Colon (tissue), 2 donors: ENCODE results near the gene GDF2.

Experiments
- FAIRE-seq: peaks from 2 replicates; lab custom pipeline; 2012; peaks lifted over from hg19 to GRCh38; lab: Jason Lieb, UNC
- donor health status: control.
- donor health status: control.

GDF2 gene

GRCh38 chr10:47332946-47333345 lies 10.7 kb downstream of the GDF2 start:
- FAIRE-seq = no peak

GRCh38 chr10:47333532-47333931 lies 11.3 kb downstream of the GDF2 start:
- FAIRE-seq = no peak

- FAIRE-seq = no peak
Measured at GRCh38 chr10:47334466-47335295, 12.4 kb downstream of the GDF2 start.

GRCh38 chr10:47335906-47336305 lies 13.7 kb downstream of the GDF2 start:
- FAIRE-seq = no peak

DNA sequence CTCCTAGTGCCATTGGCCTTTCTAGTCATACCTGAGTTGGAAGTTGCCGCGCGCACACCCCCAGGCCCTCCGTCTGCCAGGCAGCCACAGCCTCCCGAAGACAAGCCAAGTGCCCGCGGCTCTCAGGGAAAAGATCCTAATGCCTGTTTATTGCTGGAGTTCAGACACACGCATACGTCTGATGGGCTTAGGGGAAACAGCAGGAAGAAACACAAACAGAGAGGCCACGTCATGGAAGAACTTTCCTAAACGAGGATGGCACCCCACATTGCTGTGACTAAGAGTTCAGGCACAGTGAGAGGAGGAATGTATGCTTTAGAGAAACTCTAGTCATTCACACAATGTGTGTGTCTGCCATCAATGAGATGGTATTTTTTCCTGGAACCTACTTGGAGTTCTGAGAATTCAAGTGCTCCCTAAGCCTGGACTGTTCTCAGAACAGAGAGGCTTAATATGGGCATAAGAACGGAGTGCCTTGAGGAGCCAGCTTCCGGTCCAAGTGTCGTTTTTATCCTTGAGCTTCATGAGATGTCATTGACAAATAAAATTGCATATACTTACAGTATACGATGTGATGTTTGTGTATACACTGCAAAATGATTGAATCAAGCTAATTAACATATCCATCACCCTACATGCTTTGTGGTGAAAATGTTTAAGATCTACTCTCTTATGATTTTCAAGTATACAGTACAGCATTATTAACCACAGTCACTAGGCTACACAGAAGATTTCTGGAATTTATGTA lies 14.3 kb downstream of the GDF2 start:
- FAIRE-seq = no peak

GRCh38 chr10:47337310-47337709 lies 15.1 kb downstream of the GDF2 start:
- no peak for FAIRE-seq

DNA sequence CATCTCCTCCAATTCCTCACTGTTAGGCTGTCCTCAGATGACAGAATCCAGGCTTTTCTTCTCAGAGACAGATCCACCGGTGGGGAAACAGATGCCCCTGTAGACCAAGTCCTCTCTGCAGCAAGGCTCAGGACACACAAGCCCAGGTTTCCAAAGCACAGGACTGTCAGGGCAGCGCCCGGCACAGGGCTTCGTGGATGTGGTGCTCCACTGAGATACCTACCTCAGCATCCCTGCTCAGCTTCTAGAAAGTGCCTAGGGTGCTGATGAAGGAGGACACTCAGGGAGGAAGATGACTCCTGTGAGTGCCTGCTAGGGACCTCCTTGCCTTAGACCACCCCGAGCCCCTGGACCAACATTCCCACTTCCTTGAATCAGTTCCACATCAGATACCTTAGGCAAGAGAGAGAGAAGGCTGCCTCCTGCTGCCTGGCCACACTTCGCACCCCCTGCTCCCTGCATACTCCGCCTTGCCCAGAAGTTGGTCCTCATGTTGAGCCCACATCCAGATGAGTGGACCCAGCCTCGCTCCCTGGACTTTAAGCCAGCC lies 17.0 kb downstream of the GDF2 start:
- no peak for FAIRE-seq

- FAIRE-seq = no peak
Measured at GRCh38 chr10:47339759-47340607, 17.7 kb downstream of the GDF2 start.

GRCh38 chr10:47340608-47341170 lies 18.4 kb downstream of the GDF2 start:
- FAIRE-seq = no peak

GRCh38 chr10:47344996-47345870 lies 23.0 kb downstream of the GDF2 start:
- no peak for FAIRE-seq

DNA sequence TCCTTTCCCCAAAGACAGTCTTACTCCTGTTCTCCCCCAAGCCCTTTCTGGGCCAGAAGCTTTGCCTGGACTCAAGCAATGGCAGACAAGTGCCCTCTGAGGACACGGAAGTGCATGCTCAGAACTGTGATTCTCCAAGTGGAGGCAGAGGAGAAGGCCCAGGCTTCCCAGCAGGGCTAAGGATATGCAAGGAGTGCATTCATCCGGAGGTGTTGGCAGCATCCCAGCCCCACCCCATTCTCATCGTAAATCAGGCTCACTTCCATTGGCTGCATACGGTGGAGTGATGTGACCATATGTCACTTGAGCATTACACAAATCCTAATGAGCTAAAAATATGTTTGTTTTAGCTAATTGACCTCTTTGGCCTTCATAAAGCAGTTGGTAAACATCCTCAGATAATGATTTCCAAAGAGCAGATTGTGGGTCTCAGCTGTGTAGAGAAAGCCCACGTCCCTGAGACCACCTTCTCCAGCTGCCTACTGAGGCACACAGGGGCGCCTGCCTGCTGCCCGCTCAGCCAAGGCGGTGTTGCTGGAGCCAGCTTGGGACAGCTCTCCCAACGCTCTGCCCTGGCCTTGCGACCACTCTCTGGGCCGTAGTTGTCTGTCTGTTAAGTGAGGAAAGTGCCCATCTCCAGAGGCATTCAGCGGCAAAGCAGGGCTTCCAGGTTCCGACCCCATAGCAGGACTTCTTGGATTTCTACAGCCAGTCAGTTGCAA lies 24.5 kb downstream of the GDF2 start:
- no peak for FAIRE-seq

DNA sequence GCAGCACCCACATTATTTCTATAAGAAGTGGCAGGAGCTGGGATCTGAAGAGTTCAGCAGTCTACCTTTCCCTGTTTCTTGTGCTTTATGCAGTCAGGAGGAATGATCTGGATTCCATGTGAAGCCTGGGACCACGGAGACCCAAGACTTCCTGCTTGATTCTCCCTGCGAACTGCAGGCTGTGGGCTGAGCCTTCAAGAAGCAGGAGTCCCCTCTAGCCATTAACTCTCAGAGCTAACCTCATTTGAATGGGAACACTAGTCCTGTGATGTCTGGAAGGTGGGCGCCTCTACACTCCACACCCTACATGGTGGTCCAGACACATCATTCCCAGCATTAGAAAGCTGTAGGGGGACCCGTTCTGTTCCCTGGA lies 25.0 kb downstream of the GDF2 start:
- no peak for FAIRE-seq

- no peak for FAIRE-seq
Measured at GRCh38 chr10:47348138-47348651, 25.9 kb downstream of the GDF2 start, which contains the start of gene RBP3. Gene RBP3, plus strand, starts transcription at chr10:47348363. Its CDS starts 122 bp downstream, at chr10:47348485.

GRCh38 chr10:47348661-47349470 lies 26.6 kb downstream of the GDF2 start:
- no peak for FAIRE-seq

DNA sequence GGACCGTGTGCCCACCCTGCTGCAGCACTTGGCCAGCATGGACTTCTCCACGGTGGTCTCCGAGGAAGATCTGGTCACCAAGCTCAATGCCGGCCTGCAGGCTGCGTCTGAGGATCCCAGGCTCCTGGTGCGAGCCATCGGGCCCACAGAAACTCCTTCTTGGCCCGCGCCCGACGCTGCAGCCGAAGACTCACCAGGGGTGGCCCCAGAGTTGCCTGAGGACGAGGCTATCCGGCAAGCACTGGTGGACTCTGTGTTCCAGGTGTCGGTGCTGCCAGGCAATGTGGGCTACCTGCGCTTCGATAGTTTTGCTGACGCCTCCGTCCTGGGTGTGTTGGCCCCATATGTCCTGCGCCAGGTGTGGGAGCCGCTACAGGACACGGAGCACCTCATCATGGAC lies 27.3 kb downstream of the GDF2 start:
- no peak for FAIRE-seq

DNA sequence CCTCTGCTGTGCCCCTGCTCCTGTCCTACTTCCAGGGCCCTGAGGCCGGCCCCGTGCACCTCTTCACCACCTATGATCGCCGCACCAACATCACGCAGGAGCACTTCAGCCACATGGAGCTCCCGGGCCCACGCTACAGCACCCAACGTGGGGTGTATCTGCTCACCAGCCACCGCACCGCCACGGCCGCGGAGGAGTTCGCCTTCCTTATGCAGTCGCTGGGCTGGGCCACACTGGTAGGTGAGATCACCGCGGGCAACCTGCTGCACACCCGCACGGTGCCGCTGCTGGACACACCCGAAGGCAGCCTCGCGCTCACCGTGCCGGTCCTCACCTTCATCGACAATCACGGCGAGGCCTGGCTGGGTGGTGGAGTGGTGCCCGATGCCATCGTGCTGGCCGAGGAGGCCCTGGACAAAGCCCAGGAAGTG lies 27.7 kb downstream of the GDF2 start:
- FAIRE-seq = no peak

DNA sequence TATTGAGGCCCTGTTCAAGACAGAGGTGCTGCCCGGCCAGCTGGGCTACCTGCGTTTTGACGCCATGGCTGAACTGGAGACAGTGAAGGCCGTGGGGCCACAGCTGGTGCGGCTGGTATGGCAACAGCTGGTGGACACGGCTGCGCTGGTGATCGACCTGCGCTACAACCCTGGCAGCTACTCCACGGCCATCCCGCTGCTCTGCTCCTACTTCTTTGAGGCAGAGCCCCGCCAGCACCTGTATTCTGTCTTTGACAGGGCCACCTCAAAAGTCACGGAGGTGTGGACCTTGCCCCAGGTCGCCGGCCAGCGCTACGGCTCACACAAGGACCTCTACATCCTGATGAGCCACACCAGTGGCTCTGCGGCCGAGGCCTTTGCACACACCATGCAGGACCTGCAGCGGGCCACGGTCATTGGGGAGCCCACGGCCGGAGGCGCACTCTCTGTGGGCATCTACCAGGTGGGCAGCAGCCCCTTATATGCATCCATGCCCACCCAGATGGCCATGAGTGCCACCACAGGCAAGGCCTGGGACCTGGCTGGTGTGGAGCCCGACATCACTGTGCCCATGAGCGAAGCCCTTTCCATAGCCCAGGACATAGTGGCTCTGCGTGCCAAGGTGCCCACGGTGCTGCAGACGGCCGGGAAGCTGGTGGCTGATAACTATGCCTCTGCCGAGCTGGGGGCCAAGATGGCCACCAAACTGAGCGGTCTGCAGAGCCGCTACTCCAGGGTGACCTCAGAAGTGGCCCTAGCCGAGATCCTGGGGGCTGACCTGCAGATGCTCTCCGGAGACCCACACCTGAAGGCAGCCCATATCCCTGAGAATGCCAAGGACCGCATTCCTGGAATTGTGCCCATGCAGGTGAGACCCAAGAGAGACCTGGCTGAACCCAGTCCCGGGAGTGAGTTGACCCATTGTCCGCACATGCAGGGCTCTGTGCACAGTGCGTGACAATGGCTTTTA lies 28.7 kb downstream of the GDF2 start:
- FAIRE-seq = no peak
